ENCODE measurements around the gene DBET.
"Not testable (repeated sequence)": the region's sequence is repeated elsewhere in the genome, so short reads cannot be mapped to it uniquely, and the experiment has no call there.

Gene DBET

GRCh38 chr4:190022614-190023281 is 41.6 kb upstream of the DBET start:
- not testable (repeated sequence) for H3K9me3 Mint-ChIP-seq; H3K27ac Mint-ChIP-seq; DNase-seq (ENCODE audit: low spot score); H3K36me3 Mint-ChIP-seq (ENCODE audit: low read depth)
- Mint-ChIP-seq H3K4me3 (peak overlapping the region; percentile 77), H3K27me3 (ENCODE audit: low read depth) (peaks cover 42% of the 10 kb centered on the region), H3K4me1 (ENCODE audit: low read depth) (peaks cover 12% of the 10 kb centered on the region)

GRCh38 chr4:190027156-190027555 is 37.1 kb upstream of the DBET start, which contains the start of gene FRG2:
Gene FRG2 (minus strand): TSS chr4:190027256. CDS start chr4:190027204, 52 bp downstream.
- not testable (repeated sequence) for H3K9me3 Mint-ChIP-seq; H3K27ac Mint-ChIP-seq; H3K4me3 Mint-ChIP-seq; H3K36me3 Mint-ChIP-seq (ENCODE audit: low read depth); H3K4me1 Mint-ChIP-seq (ENCODE audit: low read depth); DNase-seq (ENCODE audit: low spot score); H3K27me3 Mint-ChIP-seq (ENCODE audit: low read depth)

- not testable (repeated sequence) for H3K4me3 Mint-ChIP-seq; H3K27ac Mint-ChIP-seq; H3K9me3 Mint-ChIP-seq; H3K36me3 Mint-ChIP-seq (ENCODE audit: low read depth); H3K4me1 Mint-ChIP-seq (ENCODE audit: low read depth); DNase-seq (ENCODE audit: low spot score)
- peaks cover 13% of the 10 kb centered on the region for H3K27me3 Mint-ChIP-seq (ENCODE audit: low read depth)
Observed at GRCh38 chr4:190031264-190031663, 33.0 kb upstream of the DBET start.

- H3K27me3 Mint-ChIP-seq (ENCODE audit: low read depth), result peaks cover 18% of the 10 kb centered on the region
- peak overlapping the region; percentile 9 for H3K4me3 Mint-ChIP-seq
- H3K36me3 Mint-ChIP-seq (ENCODE audit: low read depth); H3K9me3 Mint-ChIP-seq; H3K27ac Mint-ChIP-seq; DNase-seq (ENCODE audit: low spot score); H3K4me1 Mint-ChIP-seq (ENCODE audit: low read depth): not testable (repeated sequence)
Observed at GRCh38 chr4:190037704-190038388, 26.5 kb upstream of the DBET start.

- not testable (repeated sequence) for H3K4me3 Mint-ChIP-seq; H3K27ac Mint-ChIP-seq; H3K27me3 Mint-ChIP-seq (ENCODE audit: low read depth); H3K9me3 Mint-ChIP-seq; H3K36me3 Mint-ChIP-seq (ENCODE audit: low read depth); H3K4me1 Mint-ChIP-seq (ENCODE audit: low read depth); DNase-seq (ENCODE audit: low spot score)
Observed at GRCh38 chr4:190040873-190041272, 23.4 kb upstream of the DBET start.

GRCh38 chr4:190047627-190048026 is 16.7 kb upstream of the DBET start:
- not testable (repeated sequence) for H3K36me3 Mint-ChIP-seq (ENCODE audit: low read depth); DNase-seq (ENCODE audit: low spot score); H3K9me3 Mint-ChIP-seq; H3K27me3 Mint-ChIP-seq (ENCODE audit: low read depth); H3K4me1 Mint-ChIP-seq (ENCODE audit: low read depth); H3K4me3 Mint-ChIP-seq; H3K27ac Mint-ChIP-seq

- not testable (repeated sequence) for H3K4me3 Mint-ChIP-seq; DNase-seq (ENCODE audit: low spot score); H3K27me3 Mint-ChIP-seq (ENCODE audit: low read depth); H3K9me3 Mint-ChIP-seq; H3K27ac Mint-ChIP-seq; H3K36me3 Mint-ChIP-seq (ENCODE audit: low read depth); H3K4me1 Mint-ChIP-seq (ENCODE audit: low read depth)
Observed at GRCh38 chr4:190049378-190050239, 14.7 kb upstream of the DBET start.

- not testable (repeated sequence) for H3K36me3 Mint-ChIP-seq (ENCODE audit: low read depth); H3K4me1 Mint-ChIP-seq (ENCODE audit: low read depth); H3K4me3 Mint-ChIP-seq; H3K9me3 Mint-ChIP-seq; DNase-seq (ENCODE audit: low spot score); H3K27ac Mint-ChIP-seq; H3K27me3 Mint-ChIP-seq (ENCODE audit: low read depth)
Observed at GRCh38 chr4:190058997-190059396, 5.3 kb upstream of the DBET start.

- not testable (repeated sequence) for DNase-seq (ENCODE audit: low spot score); H3K9me3 Mint-ChIP-seq; H3K27me3 Mint-ChIP-seq (ENCODE audit: low read depth); H3K4me3 Mint-ChIP-seq; H3K27ac Mint-ChIP-seq; H3K4me1 Mint-ChIP-seq (ENCODE audit: low read depth); H3K36me3 Mint-ChIP-seq (ENCODE audit: low read depth)
Observed at GRCh38 chr4:190064805-190065204, 503 bp downstream of the DBET start.

GRCh38 chr4:190068351-190068750 is 4.0 kb downstream of the DBET start:
- not testable (repeated sequence) for H3K27ac Mint-ChIP-seq; DNase-seq (ENCODE audit: low spot score); H3K9me3 Mint-ChIP-seq; H3K4me3 Mint-ChIP-seq; H3K36me3 Mint-ChIP-seq (ENCODE audit: low read depth); H3K4me1 Mint-ChIP-seq (ENCODE audit: low read depth); H3K27me3 Mint-ChIP-seq (ENCODE audit: low read depth)

GRCh38 chr4:190093052-190093451 is 28.8 kb downstream of the DBET start:
- not testable (repeated sequence) for H3K27me3 Mint-ChIP-seq (ENCODE audit: low read depth); DNase-seq (ENCODE audit: low spot score); H3K4me1 Mint-ChIP-seq (ENCODE audit: low read depth); H3K27ac Mint-ChIP-seq; H3K36me3 Mint-ChIP-seq (ENCODE audit: low read depth); H3K9me3 Mint-ChIP-seq; H3K4me3 Mint-ChIP-seq

GRCh38 chr4:190094031-190094430 is 29.7 kb downstream of the DBET start:
- H3K4me3 Mint-ChIP-seq; H3K9me3 Mint-ChIP-seq; H3K4me1 Mint-ChIP-seq (ENCODE audit: low read depth); DNase-seq (ENCODE audit: low spot score); H3K36me3 Mint-ChIP-seq (ENCODE audit: low read depth); H3K27me3 Mint-ChIP-seq (ENCODE audit: low read depth); H3K27ac Mint-ChIP-seq: not testable (repeated sequence)

GRCh38 chr4:190095335-190095734 is 31.0 kb downstream of the DBET start:
- H3K4me1 Mint-ChIP-seq (ENCODE audit: low read depth), result not testable (repeated sequence)

GRCh38 chr4:190099605-190100004 is 35.3 kb downstream of the DBET start:
- not testable (repeated sequence) for H3K9me3 Mint-ChIP-seq; H3K4me1 Mint-ChIP-seq (ENCODE audit: low read depth); H3K27me3 Mint-ChIP-seq (ENCODE audit: low read depth); H3K4me3 Mint-ChIP-seq; H3K36me3 Mint-ChIP-seq (ENCODE audit: low read depth); H3K27ac Mint-ChIP-seq; DNase-seq (ENCODE audit: low spot score)

More at GRCh38 chr4:190095335-190095734, 31.0 kb downstream of the DBET start:
- not testable (repeated sequence) for H3K27ac Mint-ChIP-seq; H3K4me3 Mint-ChIP-seq; H3K36me3 Mint-ChIP-seq (ENCODE audit: low read depth); H3K9me3 Mint-ChIP-seq; H3K27me3 Mint-ChIP-seq (ENCODE audit: low read depth); DNase-seq (ENCODE audit: low spot score)

Data from T-helper 2 cell treated with Interferon-gamma antibody and Interleukin-4, amounts not matched to agents 5 μg/mL and 100 μg/mL, for 36 hours (primary cell).